Measurements from ENCODE around the gene ACSM2B.

DNA sequence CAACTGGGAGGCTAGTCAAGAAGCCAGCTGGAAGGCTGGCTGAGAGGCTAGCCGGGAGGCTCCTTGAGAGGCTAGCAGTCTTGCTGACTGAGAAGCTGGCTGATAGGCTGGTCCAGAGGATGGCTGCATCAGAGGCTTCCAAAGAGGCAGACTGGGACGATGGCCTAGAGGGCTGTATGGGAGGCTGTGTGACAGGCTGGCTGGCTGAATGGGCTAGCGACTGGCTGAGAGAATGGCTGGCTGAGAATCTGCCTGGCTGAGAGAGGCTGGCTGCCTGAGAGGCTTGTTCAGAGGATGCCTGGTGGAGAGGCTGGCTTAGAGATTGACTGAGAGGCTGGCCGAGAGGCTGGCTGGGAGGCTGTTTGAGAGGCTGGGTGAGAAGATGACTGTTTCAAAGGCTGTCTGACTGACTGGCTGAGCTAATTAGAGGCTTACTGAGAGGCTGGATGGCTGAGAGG lies 34.8 kb upstream of the ACSM2B start:
- TF ChIP-seq, protein P1, sequence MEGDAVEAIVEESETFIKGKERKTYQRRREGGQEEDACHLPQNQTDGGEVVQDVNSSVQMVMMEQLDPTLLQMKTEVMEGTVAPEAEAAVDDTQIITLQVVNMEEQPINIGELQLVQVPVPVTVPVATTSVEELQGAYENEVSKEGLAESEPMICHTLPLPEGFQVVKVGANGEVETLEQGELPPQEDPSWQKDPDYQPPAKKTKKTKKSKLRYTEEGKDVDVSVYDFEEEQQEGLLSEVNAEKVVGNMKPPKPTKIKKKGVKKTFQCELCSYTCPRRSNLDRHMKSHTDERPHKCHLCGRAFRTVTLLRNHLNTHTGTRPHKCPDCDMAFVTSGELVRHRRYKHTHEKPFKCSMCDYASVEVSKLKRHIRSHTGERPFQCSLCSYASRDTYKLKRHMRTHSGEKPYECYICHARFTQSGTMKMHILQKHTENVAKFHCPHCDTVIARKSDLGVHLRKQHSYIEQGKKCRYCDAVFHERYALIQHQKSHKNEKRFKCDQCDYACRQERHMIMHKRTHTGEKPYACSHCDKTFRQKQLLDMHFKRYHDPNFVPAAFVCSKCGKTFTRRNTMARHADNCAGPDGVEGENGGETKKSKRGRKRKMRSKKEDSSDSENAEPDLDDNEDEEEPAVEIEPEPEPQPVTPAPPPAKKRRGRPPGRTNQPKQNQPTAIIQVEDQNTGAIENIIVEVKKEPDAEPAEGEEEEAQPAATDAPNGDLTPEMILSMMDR (IDR thresholded peaks at IDR 0.05; ENCODE audit: low read depth, low read length, poor library complexity, severe bottlenecking): no peak
- no peak for TF ChIP-seq EZH2phosphoT487 (IDR thresholded peaks at IDR 0.05; ENCODE audit: borderline replicate concordance, low read length)
